Gastrocnemius medialis (tissue), 4 donors: Measurements from ENCODE around the gene PTPRQ.

Source experiments
- CTCF ChIP-seq, 5 experiments: fragments of 450-650 bp in 3 of 5; fragments of 200-600 bp in 2 of 5; sonication (generic) in 2 of 5; IDR thresholded peaks in 4 of 5; conservative IDR thresholded peaks in 1 of 5; 1 replicate in 4 of 5; 2 replicates in 1 of 5; pipeline ENCODE4 v1.5.1; 2016 to 2019; ENCODE audit warnings: antibody characterized with exemption in 5 of 5, mild to moderate bottlenecking in 3 of 5, moderate library complexity in 3 of 5
- POLR2A ChIP-seq, 2 donors: fragments of 450-650 bp; IDR thresholded peaks; one replicate each; pipeline ENCODE4 v1.6.1; 2017; ENCODE audit warnings: antibody characterized with exemption in 2 of 2, mild to moderate bottlenecking in 2 of 2, moderate library complexity in 2 of 2

DNA sequence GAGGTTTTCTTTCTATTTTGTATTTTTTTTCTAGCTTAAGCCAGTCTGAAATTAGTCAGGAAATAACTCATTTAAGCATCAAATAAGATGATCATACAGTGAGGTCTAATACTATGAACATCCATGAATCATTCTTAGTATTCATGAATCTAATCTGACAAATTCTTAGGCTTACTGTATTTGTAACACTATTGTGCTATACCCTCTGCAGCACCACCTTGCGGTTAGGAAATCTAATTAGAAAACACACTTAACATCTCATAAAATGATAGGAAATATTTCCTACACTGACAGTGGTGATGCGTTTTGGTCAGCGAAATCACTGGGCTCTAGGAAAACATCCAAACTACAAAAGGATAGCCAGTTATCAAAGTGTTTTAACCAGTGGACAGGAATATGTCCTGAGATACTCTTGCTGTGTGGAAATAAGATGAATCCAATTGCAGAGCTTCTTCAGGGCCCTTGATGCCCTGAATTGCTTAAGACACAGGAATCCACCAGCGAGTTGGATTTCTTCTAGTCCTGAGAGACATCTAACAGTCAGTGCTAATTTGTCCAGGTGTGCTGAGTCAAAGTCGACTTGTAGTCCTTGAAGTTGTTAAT, 154.1 kb downstream of the PTPRQ start:
- TF ChIP-seq CTCF (IDR thresholded peaks at IDR 0.05 in 4 of 5, conservative IDR thresholded peaks at IDR 0.05 in 1 of 5) (no peak), POLR2A (IDR thresholded peaks at IDR 0.05) (no peak)
